ENCODE data around the gene REX1BD.
"Not testable (repeated sequence)": the region's sequence is repeated elsewhere in the genome, so short reads cannot be mapped to it uniquely, and the experiment has no call there.

Gene REX1BD

GRCh38 chr19:18577365-18577914, 11.2 kb upstream of the REX1BD start:
- no peak for DNase-seq (ENCODE audit: low spot score)

- DNase-seq (ENCODE audit: low spot score): no peak
Measured at GRCh38 chr19:18580311-18580710, 8.3 kb upstream of the REX1BD start.

- DNase-seq (ENCODE audit: low spot score): no peak
Measured at GRCh38 chr19:18586306-18586705, 2.3 kb upstream of the REX1BD start.

GRCh38 chr19:18587561-18587960, 1.0 kb upstream of the REX1BD start:
- DNase-seq (ENCODE audit: low spot score): no peak

- no peak for DNase-seq (ENCODE audit: low spot score)
Measured at GRCh38 chr19:18587962-18588610, 512 bp upstream of the REX1BD start.

GRCh38 chr19:18589380-18590272, 1.0 kb downstream of the REX1BD start:
- no peak for DNase-seq (ENCODE audit: low spot score)

GRCh38 chr19:18590273-18591272, 2.0 kb downstream of the REX1BD start:
- DNase-seq (ENCODE audit: low spot score): no peak

- DNase-seq (ENCODE audit: low spot score): no peak
Measured at GRCh38 chr19:18591735-18592385, 3.3 kb downstream of the REX1BD start.

- not testable (repeated sequence) for DNase-seq (ENCODE audit: low spot score)
Measured at GRCh38 chr19:18592732-18593131, 4.1 kb downstream of the REX1BD start.

- DNase-seq (ENCODE audit: low spot score): no peak
Measured at GRCh38 chr19:18593367-18594095, 4.9 kb downstream of the REX1BD start.

GRCh38 chr19:18594096-18594823, 5.7 kb downstream of the REX1BD start:
- no peak for DNase-seq (ENCODE audit: low spot score)

GRCh38 chr19:18594824-18595373, 6.3 kb downstream of the REX1BD start:
- DNase-seq (ENCODE audit: low spot score): no peak

- DNase-seq (ENCODE audit: low spot score): no peak
Measured at GRCh38 chr19:18595475-18595874, 6.9 kb downstream of the REX1BD start.

GRCh38 chr19:18596752-18597157, 8.2 kb downstream of the REX1BD start:
- no peak for DNase-seq (ENCODE audit: low spot score)

GRCh38 chr19:18597809-18598660, 9.4 kb downstream of the REX1BD start:
- no peak for DNase-seq (ENCODE audit: low spot score)

- no peak for DNase-seq (ENCODE audit: low spot score)
Measured at GRCh38 chr19:18599485-18599884, 10.9 kb downstream of the REX1BD start.

GRCh38 chr19:18600692-18601397, 12.2 kb downstream of the REX1BD start:
- DNase-seq (ENCODE audit: low spot score): not testable (repeated sequence)

- DNase-seq (ENCODE audit: low spot score): no peak
Measured at GRCh38 chr19:18601875-18602274, 13.3 kb downstream of the REX1BD start.
